ENCODE data around the gene GEN1. TPM values are rescaled to one million over a fixed set of nuclear protein-coding genes. Genes with fewer than 3 reads are reported as not detected.

The GEN1 gene
- total RNA-seq, 1 donor from 2014 or later, result 43.5 TPM

DNA sequence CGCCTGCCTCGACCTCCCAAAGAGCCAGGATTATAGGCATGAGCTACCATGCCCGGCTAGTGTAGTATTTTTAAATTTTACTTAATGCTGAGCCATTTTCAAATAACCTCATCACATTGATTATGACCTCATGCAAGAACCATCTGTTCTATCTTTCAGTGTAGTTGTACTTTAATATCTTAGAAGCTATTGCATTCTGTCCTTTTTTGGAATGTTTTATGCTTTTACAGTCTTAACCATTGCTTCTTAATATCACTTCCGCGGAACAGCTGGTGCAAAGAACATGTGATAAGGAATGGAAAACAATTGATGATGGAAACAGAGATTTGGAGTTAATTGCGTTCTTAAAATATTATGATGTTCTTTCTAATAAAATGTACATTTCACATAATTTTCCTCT is 2.7 kb downstream of the GEN1 start:
- peaks cover 22% of the 10 kb centered on the region for H4K20me1 ChIP-seq (ENCODE audit: low read depth)
- peaks cover 26% of the 10 kb centered on the region for H3K4me1 ChIP-seq
- H2AFZ ChIP-seq (replicated peaks), result no peak overlapping the region
- no peak overlapping the region for H3K9ac ChIP-seq
- no peak overlapping the region for H3K27ac Mint-ChIP-seq
- DNase-seq (ENCODE audit: low spot score), result no peak
- no peak overlapping the region for H3K27ac ChIP-seq
- no peaks in the 10 kb centered on the region for H3K27me3 ChIP-seq
- H3K36me3 ChIP-seq, result peaks cover 2% of the 10 kb centered on the region
- no peak overlapping the region for H3K4me2 ChIP-seq
- no peak overlapping the region for H3K4me3 Mint-ChIP-seq
- peaks cover 29% of the 10 kb centered on the region for H3K4me1 Mint-ChIP-seq
- no peaks in the 10 kb centered on the region for H3K9me3 ChIP-seq (ENCODE audit: low read depth)
- H3K27me3 Mint-ChIP-seq (ENCODE audit: insufficient read depth, low read depth), result no peaks in the 10 kb centered on the region
- H3K9me3 Mint-ChIP-seq, result no peaks in the 10 kb centered on the region
- TF ChIP-seq EZH2phosphoT487 (IDR thresholded peaks at IDR 0.05) (no peak), EZH2 (IDR thresholded peaks at IDR 0.05) (no peak)
- TF ChIP-seq, protein P1, sequence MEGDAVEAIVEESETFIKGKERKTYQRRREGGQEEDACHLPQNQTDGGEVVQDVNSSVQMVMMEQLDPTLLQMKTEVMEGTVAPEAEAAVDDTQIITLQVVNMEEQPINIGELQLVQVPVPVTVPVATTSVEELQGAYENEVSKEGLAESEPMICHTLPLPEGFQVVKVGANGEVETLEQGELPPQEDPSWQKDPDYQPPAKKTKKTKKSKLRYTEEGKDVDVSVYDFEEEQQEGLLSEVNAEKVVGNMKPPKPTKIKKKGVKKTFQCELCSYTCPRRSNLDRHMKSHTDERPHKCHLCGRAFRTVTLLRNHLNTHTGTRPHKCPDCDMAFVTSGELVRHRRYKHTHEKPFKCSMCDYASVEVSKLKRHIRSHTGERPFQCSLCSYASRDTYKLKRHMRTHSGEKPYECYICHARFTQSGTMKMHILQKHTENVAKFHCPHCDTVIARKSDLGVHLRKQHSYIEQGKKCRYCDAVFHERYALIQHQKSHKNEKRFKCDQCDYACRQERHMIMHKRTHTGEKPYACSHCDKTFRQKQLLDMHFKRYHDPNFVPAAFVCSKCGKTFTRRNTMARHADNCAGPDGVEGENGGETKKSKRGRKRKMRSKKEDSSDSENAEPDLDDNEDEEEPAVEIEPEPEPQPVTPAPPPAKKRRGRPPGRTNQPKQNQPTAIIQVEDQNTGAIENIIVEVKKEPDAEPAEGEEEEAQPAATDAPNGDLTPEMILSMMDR (IDR thresholded peaks at IDR 0.05), result no peak
- H3F3A ChIP-seq (ENCODE audit: low read depth), result peaks cover 10% of the 10 kb centered on the region
- H3K4me3 ChIP-seq, result no peak overlapping the region
- peaks cover 2% of the 10 kb centered on the region for H3K36me3 Mint-ChIP-seq
- H3K79me2 ChIP-seq (ENCODE audit: low read depth), result peaks cover 88% of the 10 kb centered on the region

DNA sequence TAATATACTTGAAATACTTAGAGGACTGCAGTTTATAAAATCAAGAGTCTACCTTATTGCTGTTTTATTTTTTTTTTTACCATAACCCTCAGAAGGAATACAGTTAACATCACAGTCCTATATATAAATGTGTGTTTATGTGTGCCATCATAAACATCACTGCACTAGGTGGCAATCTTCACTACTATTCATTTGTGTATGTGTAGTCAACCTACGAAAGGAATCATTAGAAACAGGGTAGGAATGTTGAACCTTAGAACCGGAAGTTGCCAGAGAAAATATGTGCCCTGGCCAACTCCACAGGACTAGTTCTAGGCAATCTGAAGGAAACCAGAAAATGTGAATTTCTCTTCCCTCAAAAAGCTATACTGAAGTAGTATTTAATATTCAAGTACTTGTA is 3.4 kb downstream of the GEN1 start:
- peaks cover 17% of the 10 kb centered on the region for H4K20me1 ChIP-seq (ENCODE audit: low read depth)
- H3K79me2 ChIP-seq (ENCODE audit: low read depth), result peaks cover 82% of the 10 kb centered on the region
- peaks cover 10% of the 10 kb centered on the region for H3F3A ChIP-seq (ENCODE audit: low read depth)
- no peaks in the 10 kb centered on the region for H3K9me3 Mint-ChIP-seq
- peaks cover 4% of the 10 kb centered on the region for H3K36me3 ChIP-seq
- H3K4me1 ChIP-seq, result peaks cover 20% of the 10 kb centered on the region
- no peaks in the 10 kb centered on the region for H3K27me3 ChIP-seq
- no peaks in the 10 kb centered on the region for H3K27me3 Mint-ChIP-seq (ENCODE audit: insufficient read depth, low read depth)
- DNase-seq (ENCODE audit: low spot score), result no peak
- H3K4me1 Mint-ChIP-seq, result peaks cover 25% of the 10 kb centered on the region
- TF ChIP-seq EZH2phosphoT487 (IDR thresholded peaks at IDR 0.05) (no peak), EZH2 (IDR thresholded peaks at IDR 0.05) (no peak)
- TF ChIP-seq, protein P1 (IDR thresholded peaks at IDR 0.05), result no peak
- no peak overlapping the region for H2AFZ ChIP-seq (replicated peaks)
- H3K36me3 Mint-ChIP-seq, result peaks cover 3% of the 10 kb centered on the region
- no peak overlapping the region for H3K9ac ChIP-seq
- H3K4me3 Mint-ChIP-seq, result no peak overlapping the region
- no peak overlapping the region for H3K4me3 ChIP-seq
- H3K27ac Mint-ChIP-seq, result no peak overlapping the region
- H3K9me3 ChIP-seq (ENCODE audit: low read depth), result no peaks in the 10 kb centered on the region
- no peak overlapping the region for H3K4me2 ChIP-seq
- no peak overlapping the region for H3K27ac ChIP-seq

DNA sequence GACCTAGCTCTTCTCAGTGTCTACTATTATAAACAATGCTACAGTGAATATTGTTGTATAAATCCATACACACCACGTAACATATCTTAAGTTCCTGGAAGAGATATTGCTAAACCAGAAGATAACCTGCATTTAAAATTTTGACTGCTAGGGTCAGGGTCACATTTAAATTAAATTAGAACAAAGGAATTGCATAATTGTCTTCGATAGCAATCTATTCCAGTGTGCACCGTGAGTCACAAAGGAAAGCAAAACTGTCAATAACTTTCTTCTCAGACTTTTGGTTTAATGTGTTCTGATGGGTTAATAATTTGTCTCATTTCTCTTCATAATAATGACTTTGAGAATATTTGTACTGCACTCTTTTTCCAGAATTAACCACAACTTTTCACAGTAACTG is 4.2 kb downstream of the GEN1 start:
- H3K27me3 Mint-ChIP-seq (ENCODE audit: insufficient read depth, low read depth), result no peaks in the 10 kb centered on the region
- no peak overlapping the region for H3K27ac Mint-ChIP-seq
- no peak overlapping the region for H3K4me3 Mint-ChIP-seq
- Histone ChIP-seq H3K36me3 (peaks cover 8% of the 10 kb centered on the region), H3F3A (ENCODE audit: low read depth) (peaks cover 11% of the 10 kb centered on the region), H3K27ac (no peak overlapping the region), H3K79me2 (ENCODE audit: low read depth) (peaks cover 74% of the 10 kb centered on the region), H4K20me1 (ENCODE audit: low read depth) (peaks cover 13% of the 10 kb centered on the region), H3K27me3 (no peaks in the 10 kb centered on the region), H3K4me1 (peaks cover 16% of the 10 kb centered on the region), H3K9me3 (ENCODE audit: low read depth) (no peaks in the 10 kb centered on the region), H2AFZ (replicated peaks) (no peak overlapping the region), H3K9ac (no peak overlapping the region), H3K4me2 (no peak overlapping the region), H3K4me3 (no peak overlapping the region)
- TF ChIP-seq, protein P1 (IDR thresholded peaks at IDR 0.05), result no peak
- no peak for TF ChIP-seq EZH2 (IDR thresholded peaks at IDR 0.05)
- no peak for TF ChIP-seq EZH2phosphoT487 (IDR thresholded peaks at IDR 0.05)
- peaks cover 3% of the 10 kb centered on the region for H3K36me3 Mint-ChIP-seq
- no peak for DNase-seq (ENCODE audit: low spot score)
- no peaks in the 10 kb centered on the region for H3K9me3 Mint-ChIP-seq
- peaks cover 18% of the 10 kb centered on the region for H3K4me1 Mint-ChIP-seq
